SHP77 (cell line): ENCODE data around the gene NTMT1.
"Not testable (repeated sequence)": the region's sequence is repeated elsewhere in the genome, so short reads cannot be mapped to it uniquely, and the experiment has no call there.

Source experiments
- DNase-seq, 2 experiments: peaks; one replicate each; lab custom pipeline; 2025; lab: John Stamatoyannopoulos, UW

Gene NTMT1

GRCh38 chr9:129654554-129655040 is 28.6 kb downstream of the NTMT1 start:
- DNase-seq = no peak

- no peak for DNase-seq
Observed at GRCh38 chr9:129655154-129655553, 29.2 kb downstream of the NTMT1 start.

DNA sequence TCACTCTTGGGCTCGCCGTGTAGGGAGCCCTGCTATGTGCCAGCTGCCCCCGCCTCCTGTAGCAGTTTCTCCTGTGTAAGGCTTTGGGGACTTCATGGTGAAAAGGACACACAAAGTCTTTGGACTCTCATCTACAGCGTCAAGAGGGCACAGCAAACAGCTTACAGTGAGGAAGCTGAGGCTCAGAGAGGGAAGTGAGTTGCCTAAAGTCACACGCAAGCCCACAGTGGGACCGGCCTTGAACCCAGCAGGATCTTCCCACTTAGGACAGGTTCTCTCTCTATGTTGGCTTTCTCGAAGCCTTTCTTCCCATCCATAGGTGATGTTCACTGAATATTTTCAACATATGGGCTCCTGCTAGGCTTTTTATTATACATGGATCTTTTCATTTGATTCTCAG is 29.7 kb downstream of the NTMT1 start:
- no peak for DNase-seq

DNA sequence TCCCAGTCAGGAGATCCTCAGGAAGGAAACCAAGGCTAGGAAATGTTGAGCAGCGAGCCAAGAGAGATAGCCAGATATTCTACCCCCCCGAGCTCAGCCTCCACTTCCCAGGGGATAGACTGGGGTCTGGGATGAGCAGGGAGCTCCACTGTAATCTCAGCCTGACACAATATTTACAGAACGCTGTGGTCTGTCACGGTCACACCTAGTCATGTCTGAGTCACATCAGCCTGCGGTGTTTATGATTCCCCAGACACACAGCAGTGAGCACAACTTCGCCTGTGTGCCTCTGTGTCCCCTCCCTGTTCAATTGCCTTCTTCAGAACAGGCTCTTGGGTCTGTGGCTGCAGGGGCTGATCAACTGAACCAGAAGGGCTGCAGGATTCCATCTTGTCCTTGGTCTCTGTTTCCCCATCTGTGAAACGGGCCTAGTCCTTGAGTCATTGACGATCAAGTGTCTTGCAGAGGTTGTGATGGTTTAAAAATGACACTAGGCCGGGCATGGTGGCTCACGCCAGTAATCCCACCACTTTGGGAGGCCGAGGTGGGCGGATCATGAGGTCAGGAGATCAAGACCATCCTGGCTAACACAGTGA is 30.9 kb downstream of the NTMT1 start:
- DNase-seq = no peak

DNA sequence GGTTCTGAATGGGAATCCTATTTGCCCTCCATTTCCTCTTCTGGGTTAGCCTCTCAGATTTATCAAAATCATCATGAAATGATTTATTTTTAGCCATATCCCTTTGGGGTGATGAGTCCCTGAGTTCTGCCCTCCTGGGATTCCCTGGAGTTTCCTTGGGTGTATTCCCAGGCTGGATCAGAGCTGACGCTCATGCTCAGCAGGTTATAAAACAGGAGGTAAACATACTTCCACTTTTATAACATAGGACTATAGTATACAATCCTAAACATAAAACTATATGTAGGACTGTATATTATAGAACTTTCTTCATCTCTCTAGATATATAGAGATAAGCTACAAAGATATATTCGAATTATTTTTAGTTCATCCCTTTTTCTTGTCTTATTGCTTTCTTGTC is 35.1 kb downstream of the NTMT1 start:
- no peak for DNase-seq

DNA sequence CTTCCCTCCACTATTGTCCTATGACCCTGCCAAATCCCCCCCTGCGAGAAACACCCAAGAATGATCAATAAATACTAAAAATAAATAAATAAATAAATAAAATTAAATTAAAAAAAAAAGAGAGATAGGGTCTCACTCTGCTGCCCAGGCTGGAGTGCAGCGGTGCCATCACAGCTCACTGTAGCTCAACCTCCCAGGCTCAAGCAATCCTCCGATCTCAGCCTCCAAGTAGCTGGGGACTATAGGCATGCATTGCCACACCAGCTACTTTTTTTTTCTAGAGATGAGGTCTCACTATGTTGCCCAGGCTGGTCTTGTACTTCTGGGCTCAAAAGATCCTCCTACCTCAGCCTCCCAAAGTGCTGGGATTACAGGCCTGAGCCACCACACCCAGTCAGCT is 36.3 kb downstream of the NTMT1 start:
- DNase-seq = not testable (repeated sequence)

DNA sequence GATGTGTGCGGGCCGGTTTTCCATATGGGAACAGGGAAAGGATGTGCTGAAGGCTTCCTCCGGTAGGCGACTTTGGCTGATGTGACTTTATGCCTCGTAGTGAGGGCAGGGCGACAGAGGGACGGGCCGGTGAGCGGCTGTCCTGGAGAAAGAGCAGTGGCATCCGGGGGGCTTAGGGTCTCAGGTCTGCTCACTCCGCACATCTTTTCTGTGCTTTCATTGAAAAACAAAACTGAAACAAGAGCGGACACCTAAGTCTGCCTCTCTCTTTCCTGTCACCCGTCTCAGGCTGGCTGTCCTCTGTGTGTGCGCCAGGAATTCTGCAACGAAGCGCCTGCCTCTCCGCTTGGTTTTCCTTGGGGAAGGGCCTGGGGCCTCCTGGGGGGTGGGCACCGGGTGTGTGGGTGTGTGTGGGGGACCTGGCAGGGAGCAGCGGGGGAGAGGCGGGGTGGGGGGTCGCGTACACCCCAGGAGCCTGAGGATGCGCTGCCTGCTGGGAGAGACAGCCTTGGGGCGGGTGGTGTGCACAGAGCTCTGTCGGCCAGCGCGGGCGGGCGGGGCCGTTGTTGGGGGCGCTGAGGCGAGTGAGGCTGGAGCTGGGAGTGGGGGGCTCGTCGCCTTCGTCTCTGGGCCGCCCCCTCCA is 38.9 kb downstream of the NTMT1 start:
- DNase-seq = no peak

DNA sequence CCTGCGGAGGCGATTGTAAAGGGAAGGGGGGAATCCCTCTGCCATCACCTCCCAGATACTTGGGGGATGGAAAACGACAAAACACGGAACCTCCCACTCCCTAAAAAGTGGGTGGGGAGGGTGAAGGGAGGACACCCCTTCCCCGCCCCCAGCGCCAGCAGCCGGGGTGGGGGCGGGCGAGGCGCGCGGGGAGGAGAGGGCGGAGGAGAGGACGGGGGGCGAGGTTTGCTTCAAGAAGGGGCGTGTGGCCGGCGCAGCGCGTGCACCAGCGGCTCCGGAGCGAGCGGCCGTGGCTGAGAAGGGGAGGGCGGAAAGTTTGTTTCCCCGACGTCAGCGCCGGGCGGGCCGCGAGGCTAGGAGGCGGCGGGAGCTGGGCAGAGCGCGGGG is 39.4 kb downstream of the NTMT1 start, which contains the start of gene PRRX2:
Gene PRRX2, plus strand, starts transcription at position 259 of the 387 bp plus-strand sequence. CDS start 221 bp downstream, outside the sequence.
- DNase-seq = no peak

DNA sequence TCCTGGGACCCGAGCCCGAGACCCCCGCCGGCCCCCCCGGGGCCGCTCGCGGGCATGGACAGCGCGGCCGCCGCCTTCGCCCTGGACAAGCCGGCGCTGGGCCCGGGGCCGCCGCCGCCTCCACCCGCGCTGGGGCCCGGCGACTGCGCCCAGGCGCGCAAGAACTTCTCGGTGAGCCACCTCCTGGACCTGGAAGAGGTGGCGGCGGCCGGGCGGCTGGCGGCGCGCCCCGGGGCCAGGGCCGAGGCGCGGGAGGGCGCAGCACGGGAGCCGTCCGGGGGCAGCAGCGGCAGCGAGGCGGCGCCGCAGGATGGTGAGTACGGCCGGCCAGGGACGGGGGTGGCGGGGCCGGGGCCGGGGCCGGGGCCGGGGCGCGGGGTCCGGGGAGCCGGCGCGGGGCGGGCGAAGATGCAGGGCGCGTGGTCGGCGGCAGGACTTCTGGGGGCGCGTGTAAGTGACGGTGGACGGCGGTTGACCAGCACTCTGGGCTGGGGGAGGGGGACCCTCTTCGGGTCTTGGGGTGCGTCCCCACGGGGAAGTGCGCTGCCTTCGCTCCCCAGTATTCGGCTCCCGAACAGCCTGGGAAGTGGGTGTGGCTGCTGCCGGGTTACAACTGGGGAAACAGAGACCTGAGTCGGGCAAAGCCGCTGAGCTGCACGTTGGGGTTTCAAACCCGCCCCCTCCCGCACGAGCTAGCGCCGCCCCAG is 40.0 kb downstream of the NTMT1 start:
- no peak for DNase-seq

GRCh38 chr9:129666575-129666974 is 40.6 kb downstream of the NTMT1 start:
- DNase-seq = no peak

GRCh38 chr9:129667378-129667777 is 41.4 kb downstream of the NTMT1 start:
- DNase-seq = no peak

DNA sequence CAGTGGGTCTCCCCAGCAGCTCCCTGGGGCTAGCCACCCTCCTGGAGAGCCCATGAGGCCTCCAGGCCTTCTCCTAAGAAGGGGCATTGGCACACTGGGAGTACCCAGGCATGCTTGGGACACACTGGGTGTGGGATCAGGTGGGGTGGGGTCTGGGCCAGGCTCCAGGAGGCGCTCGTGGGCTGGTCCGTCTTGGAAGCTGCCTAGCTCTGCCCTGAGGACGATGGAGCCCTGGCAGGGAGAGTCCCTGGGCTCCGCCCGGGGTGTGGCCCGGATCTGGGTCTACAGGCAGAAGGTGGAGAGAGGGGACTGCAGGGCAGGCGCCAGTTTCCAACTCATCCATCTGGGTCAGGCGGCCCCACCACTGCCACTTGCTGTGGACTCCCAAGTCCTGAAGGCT is 41.9 kb downstream of the NTMT1 start:
- DNase-seq = no peak

DNA sequence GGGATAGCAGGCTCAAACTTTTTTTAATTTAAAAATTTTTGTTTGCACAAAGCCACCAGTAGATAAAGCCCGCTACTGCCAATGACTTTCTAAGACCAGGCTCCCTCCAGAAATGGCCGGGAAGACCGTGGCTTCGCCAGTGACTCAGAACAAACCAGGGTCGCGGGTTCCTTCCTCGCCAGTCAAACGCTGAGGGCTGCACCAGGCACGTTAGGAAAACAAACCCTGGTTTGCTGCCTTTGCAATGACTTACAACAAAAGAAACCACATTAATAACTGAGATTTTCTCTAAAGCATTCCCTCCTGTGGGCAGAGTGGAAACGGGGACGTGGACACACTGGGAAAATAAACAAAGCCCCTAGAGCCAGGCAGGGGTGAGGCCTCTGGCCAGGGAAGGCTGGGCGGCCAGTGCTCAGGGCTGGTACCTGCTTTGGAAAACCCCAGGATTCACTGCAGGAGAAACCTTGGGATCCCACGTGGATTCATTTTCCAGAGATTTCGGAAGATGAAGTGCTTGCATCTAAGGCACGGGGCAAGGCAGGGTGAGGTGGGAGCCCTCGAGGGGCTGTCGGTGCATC is 43.3 kb downstream of the NTMT1 start:
- no peak for DNase-seq

DNA sequence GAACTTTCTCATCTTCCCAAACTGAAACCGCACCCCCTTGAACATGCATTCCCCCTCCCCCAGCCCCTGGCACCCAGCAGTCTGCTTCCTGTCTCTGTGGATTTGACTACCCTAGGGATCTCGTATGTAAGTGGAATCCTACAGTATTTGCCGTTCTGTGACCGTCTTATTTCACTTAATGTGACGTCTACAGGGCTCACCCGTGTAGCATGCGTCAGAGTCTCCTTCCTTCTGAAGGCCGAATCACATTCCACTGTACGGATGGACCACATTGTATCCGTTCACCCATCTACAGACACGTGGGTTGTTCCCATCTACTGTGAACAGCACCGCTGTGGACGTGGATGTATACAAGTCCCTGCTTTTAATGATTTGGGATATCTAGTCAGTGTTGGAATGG is 44.0 kb downstream of the NTMT1 start:
- DNase-seq = no peak

DNA sequence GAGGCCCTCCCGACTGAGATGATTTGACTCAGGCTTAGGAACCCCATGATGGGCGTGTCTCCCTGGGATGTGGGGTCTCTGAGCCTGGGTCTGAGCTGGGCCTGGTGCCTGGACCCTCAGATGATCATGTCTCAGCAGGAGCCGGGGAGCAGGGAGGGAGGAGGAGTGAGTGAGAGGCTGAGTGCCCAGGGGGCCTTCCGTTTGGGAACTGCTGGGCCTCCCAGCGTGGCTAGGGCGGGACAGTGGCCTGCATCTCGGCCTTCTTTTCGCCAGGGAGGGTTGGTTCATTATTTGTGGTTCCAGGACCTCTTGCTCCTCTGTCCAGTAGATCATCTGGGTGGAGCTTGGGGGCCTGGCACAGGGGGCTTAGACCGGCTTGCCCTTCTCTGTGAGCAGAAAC is 45.1 kb downstream of the NTMT1 start:
- no peak for DNase-seq

DNA sequence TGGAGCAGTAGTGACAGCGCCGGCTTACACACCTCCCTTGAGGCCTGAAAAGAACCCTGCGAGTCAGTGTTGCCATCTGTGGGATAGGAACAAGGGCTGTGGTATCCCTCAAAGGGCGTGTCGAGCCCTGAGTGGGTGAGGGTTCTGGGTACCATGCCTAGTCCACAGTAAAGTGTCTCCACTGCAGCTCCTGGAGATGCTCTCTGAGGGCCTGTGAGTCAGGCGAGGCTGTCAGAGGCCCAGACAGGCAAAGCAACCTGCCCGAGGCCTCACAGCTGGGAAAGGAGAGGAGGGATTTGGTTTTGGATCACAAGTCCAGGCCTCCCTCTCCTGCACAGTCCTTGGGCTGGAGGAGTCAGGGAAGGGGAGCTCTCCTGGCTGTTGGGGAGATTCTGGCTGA is 45.6 kb downstream of the NTMT1 start:
- DNase-seq = no peak

GRCh38 chr9:129672702-129673101 is 46.7 kb downstream of the NTMT1 start:
- no peak for DNase-seq

DNA sequence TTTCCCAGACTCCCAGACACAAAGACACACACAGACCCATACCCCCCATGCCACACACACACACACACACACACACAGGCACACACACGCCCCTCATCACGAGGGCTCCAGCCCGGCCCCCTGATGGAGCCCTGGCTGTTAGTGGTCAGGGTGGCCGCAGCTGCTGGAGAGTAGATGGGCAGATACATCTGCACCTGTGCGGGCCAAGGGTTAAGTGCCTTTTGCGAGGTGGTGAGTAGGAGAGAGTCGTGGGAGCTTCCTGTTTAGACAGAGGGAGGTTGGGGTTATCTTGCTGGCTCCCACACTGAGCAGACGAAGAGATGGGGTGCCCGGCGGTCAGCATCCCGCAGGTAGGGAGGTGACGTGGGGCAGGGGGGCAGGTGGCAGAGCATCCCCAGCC is 47.6 kb downstream of the NTMT1 start:
- DNase-seq = no peak

- no peak for DNase-seq
Observed at GRCh38 chr9:129674229-129674628, 48.3 kb downstream of the NTMT1 start.

GRCh38 chr9:129675620-129676019 is 49.7 kb downstream of the NTMT1 start:
- no peak for DNase-seq

GRCh38 chr9:129676287-129676686 is 50.3 kb downstream of the NTMT1 start:
- DNase-seq = no peak

- no peak for DNase-seq
Observed at GRCh38 chr9:129676975-129677374, 51.0 kb downstream of the NTMT1 start.

DNA sequence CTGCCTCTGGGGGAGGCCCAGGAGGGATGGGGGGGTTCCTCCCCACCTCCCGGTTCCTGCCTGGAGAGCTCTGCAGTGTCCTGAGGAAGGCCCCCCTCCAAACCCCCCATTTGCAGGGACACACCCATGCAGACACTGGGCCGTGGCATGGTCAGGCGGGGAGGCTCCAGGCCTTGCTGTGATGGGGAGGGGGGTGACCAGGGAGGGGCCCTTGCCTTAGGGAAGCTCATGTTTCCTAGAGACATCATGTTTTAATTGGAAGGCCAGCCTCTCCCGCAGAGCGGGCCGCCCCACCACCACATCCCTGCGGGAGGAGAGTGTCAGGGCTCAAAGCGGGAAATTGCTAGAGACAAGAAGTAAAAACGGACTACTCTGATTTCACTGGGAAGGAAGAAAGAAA is 51.5 kb downstream of the NTMT1 start:
- no peak for DNase-seq
